GM11168 (cell line): ENCODE data around the gene CFAP73.
"Not testable (repeated sequence)": the region's sequence is repeated elsewhere in the genome, so short reads cannot be mapped to it uniquely, and the experiment has no call there.

Source experiments
- in situ Hi-C: fragments of 300-500 bp; cut with MboI; formaldehyde crosslinking; loops from one replicate; pipeline ENCODE4 v1.12.0; 2022; ENCODE audit warnings: low sequenced_read_pairs; ENCODE audit not compliant: unreplicated experiment

CFAP73 gene

DNA sequence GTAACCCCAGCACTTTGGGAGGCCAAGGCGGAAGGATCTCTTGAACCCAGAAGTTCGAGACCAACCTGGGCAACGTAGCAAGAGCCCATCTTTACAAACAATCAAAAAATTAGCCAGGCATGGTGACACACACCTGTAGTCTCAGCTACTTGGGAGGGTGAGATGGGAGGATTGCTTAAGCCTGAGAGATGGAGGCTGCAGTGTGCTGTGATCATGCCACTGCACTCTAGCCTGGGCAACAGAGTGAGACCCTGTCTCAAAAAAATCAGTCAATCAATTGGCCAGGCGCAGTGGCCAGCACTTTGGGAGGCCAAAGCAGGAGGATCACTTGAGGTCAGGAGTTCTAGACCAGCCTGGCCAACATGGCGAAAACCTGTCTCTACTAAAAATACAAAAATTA is 57.3 kb downstream of the CFAP73 start:
- in situ Hi-C loops = not testable (repeated sequence)

DNA sequence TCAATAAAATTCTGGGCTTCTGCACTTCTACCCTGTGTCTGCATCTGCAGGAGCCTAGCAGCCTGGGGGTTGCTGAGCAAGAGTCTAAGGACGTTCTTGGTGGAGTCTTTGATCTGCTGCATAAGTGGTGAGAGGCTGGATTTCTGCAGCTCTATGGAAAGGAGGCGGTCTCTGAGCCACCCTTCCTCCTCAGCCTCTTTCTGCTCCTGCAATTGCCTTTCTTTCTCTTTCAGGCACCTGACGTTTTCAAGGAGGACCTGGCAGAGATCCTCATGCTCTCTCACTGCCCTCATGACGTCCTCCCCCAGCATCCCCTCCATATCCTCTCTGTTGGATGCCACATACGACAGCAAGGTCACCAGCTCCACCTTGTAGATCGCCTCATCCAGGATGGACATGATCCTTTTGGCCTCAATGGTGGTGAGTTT is 58.1 kb downstream of the CFAP73 start:
- in situ Hi-C loops = no loop called here

DNA sequence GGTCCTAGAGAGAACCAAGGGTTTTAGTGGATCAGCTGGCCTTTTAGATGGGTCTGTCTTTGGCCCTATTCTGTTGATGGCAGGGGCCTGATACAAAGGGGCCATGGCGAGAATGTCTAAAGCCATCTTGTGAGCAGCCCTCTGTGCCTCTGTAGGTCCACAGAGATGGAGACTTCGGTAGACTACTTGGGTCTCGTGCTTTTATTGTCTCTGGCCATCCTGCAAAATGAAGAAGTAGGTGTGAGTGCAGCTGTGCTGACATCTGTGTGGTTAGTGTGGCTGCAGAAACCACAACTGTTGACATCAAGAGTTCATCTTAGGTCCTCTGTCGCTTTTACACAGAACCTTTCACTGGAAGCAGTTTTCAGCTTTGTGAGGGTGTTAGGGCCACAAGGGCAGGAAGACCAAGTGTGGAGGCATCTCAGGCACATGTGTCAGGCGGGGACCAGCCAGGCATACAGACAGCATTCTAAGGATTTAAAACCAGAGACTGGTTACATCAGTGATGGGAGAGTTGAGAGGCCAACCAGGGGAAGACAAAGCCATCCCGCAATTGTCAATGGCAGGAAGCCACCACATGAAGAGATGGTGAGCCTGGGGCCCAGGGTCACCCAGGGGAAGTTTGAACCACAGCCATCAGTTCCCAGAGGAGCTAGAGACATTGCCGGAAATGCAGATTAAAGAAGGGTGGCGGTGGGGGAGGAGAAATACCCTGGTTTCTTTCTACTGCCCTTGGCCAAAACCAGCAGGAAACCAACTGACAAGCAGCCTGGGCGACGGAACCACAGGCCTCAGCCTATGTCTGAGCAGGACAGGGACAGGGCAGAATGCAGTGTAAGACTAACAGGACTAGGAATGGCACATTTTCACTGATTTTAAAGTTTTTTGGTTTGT is 58.8 kb downstream of the CFAP73 start:
- in situ Hi-C loops = no loop called here
